Midbrain (tissue), 1 donor: ENCODE measurements around the gene ATL3.
"Not testable (repeated sequence)": the region's sequence is repeated elsewhere in the genome, so short reads cannot be mapped to it uniquely, and the experiment has no call there.

Experiments
- DNase-seq: peaks from one replicate; lab custom pipeline; 2025; lab: John Stamatoyannopoulos, UW

ATL3 gene

DNA sequence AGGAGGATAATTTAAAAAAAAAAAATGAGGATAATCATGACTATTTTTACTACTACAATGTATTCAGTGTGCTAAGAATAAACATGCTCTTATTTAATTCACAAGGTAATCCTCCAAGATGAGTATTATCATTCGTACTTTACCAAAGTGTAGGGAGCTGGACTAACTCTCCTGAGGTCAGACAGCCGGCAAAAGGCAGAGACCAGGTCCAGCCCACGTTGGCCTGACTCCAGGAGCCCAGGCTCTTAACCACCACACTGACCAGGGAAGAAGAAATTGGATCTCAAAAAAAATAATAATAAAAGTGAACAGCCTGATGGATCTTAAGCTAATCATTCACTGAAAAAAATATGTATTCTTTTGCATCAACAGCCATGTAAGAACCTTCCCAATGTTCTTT, 82.2 kb downstream of the ATL3 start:
- DNase-seq, result no peak

DNA sequence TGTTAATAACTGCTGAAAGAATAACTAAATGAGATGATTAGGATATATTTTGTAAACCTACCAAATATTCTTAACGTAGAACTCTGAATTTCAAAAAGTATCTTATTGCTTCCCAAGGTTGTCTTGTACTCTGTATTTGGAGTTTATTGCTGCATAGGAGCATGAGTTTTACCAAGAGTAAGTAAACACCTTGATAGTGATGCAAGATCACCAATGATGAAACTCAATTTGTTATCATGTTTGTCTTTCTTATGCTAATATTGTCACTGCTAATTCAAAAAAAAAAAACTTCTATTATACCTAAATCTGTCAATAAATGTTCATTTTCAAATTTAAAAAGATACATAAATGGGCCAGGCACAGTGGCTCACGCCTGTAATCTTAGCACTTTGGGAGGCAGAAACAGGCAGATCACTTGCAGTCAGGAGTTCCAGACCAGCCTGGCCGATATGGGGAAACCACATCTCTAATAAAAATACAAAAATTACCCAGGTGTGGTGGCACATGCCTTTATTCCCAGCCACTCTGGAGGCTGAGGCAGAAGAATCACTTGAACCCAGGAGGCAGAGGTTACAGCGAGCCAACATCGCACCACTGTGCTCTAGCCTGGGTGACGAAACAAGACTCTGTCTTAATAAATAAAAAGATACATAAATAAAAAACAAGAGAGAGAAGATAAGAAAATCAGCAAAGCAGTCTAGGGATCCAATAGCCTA, 84.6 kb downstream of the ATL3 start:
- DNase-seq, result no peak

DNA sequence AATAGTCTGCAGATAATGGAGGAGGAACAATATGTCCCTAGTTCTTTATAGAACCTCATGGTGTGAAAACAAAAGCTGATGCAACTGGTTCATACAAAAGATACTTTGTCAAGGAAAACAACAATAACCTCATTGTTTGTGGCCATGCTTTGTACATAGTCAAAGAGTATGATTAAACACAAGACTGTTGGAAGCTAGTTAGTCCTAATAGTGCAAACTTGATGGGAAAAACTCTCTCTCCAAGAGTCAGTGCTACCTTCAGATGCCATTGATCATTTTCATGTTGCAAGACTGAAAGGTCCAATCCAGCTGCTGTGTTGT, 87.9 kb downstream of the ATL3 start:
- peak; percentile 92 for DNase-seq

DNA sequence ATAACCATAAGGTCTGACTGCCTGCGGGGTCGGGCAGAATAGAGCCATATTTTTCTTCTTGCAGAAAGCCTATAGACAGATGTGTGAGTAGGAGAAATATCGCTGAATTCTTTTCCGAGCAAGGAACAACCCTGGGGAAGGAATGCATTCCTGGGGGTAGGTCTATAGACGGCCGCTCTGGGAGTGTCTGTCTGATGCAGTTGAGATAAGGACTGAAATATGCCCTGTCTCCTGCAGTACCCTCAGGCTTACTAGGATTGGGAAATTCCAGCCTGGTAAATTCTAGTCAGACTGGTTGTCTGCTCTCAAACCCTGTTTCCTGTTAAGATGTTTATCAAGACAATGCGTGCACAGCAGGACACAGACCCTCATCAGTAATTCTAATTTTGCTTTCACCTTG, 90.0 kb downstream of the ATL3 start:
- not testable (repeated sequence) for DNase-seq

DNA sequence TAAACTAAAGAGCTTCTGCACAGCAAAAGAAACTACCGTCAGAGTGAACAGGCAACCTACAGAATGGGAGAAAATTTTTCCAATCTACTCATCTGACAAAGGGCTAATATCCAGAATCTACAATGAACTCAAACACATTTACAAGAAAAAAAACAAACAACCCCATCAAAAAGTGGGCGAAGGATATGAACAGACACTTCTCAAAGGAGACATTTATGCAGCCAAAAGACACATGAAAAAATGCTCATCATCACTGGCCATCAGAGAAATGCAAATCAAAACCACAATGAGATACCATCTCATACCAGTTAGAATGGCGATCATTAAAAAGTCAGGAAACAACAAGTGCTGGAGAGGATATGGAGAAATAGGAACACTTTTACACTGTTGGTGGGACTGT, 92.3 kb downstream of the ATL3 start:
- not testable (repeated sequence) for DNase-seq

DNA sequence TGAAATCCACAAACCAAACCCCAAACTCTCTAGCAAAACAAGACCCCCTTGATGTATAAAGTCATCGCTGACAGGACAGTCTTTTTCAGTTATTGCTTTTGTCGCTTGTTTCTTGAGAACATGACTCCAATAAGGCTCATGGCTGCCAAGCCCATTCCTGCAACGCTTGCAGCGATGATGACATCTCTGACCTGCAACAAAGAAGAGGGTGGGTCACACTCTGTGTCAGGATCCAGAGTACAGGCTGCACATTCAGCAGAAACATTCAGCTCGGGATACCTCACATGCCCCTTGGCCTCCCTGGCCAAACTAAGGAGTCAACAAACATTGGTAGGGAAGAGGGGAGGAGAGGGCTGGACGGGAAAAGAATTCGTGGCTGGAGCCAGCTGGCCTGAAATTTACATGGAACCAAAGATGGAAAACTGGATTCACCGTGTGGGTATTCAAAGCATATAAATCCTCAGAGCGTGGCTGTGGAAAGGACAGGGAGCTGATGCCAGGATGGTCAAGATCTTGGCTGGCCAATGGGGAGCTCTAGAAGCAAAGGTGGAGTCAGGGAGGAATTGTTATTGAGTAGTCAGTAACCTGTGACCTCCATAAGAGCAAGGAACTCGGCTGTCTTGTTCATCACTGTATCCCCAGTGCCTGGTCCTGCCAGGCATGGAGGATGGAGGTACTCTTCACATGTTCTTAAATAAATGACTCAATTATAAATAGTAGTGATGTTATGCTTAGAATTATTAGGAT, 96.1 kb downstream of the ATL3 start:
- peak; percentile 32 for DNase-seq
